Right atrium auricular region (tissue), 2 donors: ENCODE results near the gene PDE9A. TPM values are rescaled to one million over a fixed set of nuclear protein-coding genes. Genes with fewer than 3 reads are reported as not detected.

ENCODE experiments used
- DNase-seq: peaks from one replicate; pipeline ENCODE4 v3.0.0-alpha.2; 2019; ENCODE audit warnings: low spot score
- H3K27ac ChIP-seq, 2 donors: fragments of 200-600 bp; sonication (generic); 1 replicate in 1 of 2; 2 replicates in 1 of 2; pipeline ENCODE4 v1.5.1; 2016 to 2019
- H3K27me3 ChIP-seq, 2 donors: fragments of 200-600 bp; sonication (generic); one replicate each; pipeline versions ENCODE4 v1.5.1 to v1.6.0; 2017 to 2019
- H3K36me3 ChIP-seq: fragments of 200-600 bp; sonication (generic); one replicate; pipeline ENCODE4 v1.5.1; 2016
- H3K4me1 ChIP-seq, 2 donors: fragments of 200-600 bp; sonication (generic); one replicate each; pipeline versions ENCODE4 v1.5.1 to v1.6.0; 2017 to 2019
- H3K4me3 ChIP-seq, 2 donors: fragments of 200-600 bp; sonication (generic); 1 replicate in 1 of 2; 2 replicates in 1 of 2; pipeline ENCODE4 v1.5.1; 2017 to 2019; ENCODE audit warnings: mild to moderate bottlenecking in 1 of 2, moderate library complexity in 1 of 2
- H3K9me3 ChIP-seq, 2 donors: fragments of 200-600 bp; sonication (generic); one replicate each; pipeline ENCODE4 v1.5.1; 2019
- total RNA-seq, 2 donors: library from RNA; depleted of rRNA; stranded (reverse); fragments of >200 nt; gene quantifications; one replicate each; pipeline ENCODE4 v1.1.0, GENCODE V29; 2016
- TF ChIP-seq, protein P1 (sequence below), 2 donors: fragments of 200-600 bp; sonication (generic); IDR thresholded peaks; one replicate each; pipeline ENCODE4 v1.5.1; 2019; ENCODE audit warnings: antibody characterized with exemption in 2 of 2

Gene PDE9A
- total RNA-seq, 2 donors from 2014 or later = 1.1 to 2.0 TPM

DNA sequence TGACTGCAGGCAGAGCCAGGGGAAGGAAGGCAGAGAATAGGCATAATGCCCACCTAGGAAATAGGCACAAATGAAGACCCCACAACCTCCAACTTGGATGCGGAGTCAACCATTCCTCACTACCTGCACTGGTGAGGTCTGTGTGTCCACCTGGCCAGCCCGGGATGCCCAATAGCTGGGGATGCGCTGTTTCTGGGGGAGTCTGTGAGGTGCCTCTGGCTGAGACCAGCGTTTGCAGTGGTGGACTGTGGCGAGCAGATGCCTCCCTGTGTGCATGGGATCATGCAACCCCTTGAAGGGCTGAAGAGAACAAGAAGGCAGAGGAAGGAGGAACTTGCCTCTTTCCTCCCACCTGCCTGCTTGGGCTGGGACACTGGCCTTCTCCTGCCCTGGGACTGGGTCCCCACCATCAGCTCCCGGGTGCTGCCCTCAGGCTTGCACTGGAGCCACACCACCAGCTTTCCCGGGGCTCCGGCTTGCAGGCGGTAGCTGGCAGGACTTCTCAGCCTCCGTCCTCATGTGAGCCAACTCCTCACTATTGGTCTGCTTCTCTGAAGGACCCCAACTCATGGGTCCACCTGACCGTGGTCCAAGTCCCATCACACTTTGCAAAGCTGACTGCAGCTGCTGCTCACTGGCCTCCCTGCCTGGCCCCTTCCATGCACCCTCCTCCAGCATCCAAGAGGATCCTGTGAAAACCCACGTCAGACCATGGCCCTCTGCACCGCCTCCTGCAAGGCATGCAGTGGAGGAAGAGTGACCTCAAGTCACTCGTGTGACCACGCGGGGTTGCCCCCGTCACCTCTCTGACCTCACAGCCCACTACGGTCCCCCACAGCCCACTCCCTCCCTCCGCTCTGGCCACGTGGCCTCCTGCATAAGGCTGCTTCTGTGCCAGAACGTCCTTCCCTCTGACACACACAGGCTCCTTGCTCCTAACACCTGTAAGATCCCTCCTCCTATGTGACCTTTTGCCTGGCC lies 2.7 kb upstream of the PDE9A start:
- H3K4me3 ChIP-seq = no peak overlapping the region
- no peaks in the 10 kb centered on the region for H3K9me3 ChIP-seq
- H3K4me1 ChIP-seq = peaks cover 0 to 22% of the 10 kb centered on the region in 2 donors
- no peak overlapping the region for H3K27ac ChIP-seq
- TF ChIP-seq, protein P1, sequence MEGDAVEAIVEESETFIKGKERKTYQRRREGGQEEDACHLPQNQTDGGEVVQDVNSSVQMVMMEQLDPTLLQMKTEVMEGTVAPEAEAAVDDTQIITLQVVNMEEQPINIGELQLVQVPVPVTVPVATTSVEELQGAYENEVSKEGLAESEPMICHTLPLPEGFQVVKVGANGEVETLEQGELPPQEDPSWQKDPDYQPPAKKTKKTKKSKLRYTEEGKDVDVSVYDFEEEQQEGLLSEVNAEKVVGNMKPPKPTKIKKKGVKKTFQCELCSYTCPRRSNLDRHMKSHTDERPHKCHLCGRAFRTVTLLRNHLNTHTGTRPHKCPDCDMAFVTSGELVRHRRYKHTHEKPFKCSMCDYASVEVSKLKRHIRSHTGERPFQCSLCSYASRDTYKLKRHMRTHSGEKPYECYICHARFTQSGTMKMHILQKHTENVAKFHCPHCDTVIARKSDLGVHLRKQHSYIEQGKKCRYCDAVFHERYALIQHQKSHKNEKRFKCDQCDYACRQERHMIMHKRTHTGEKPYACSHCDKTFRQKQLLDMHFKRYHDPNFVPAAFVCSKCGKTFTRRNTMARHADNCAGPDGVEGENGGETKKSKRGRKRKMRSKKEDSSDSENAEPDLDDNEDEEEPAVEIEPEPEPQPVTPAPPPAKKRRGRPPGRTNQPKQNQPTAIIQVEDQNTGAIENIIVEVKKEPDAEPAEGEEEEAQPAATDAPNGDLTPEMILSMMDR (IDR thresholded peaks at IDR 0.05) = no peak
- H3K27me3 ChIP-seq = peaks cover 0 to 7% of the 10 kb centered on the region in 2 donors
- H3K36me3 ChIP-seq = no peaks in the 10 kb centered on the region
- DNase-seq = no peak

DNA sequence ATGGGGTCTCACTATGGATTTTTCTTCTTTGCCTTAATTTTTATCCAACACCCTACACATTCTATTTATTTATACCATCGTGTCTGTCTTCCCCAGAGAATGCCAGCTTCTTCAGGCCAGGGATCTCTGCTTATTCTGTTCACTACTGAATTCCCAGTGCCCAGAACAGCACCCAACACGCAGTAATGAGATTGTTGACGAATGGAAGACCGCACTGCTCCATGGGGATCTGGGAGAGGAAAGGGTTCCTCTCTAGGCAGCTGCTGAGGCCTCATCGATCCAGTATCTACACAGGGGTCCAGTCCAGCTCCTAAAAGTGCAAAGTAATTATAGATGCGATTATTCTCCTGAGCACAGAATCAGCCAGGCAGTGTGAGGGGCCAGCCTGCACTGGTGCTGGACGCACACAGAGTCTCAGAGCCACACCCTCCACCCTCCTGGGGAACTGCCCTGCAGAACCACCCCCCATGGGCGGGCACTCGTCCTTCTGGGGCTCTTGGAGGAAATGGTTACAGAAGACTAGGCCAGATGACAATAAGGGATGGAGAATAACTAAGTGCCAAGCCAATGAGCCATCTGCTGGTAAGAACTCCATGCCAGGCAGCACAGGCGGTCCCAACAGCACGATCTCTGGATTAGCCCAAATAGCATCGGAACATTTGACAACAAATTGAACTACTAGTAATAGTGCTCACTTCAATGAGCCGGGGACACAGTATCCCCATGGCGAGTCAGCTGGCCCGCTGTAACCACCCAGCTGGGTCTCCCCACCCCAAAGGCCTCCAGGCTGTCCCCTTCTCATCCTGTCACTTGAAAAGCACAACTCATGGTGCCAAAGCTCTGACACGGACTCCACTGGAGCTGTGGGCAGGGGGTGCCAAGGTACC lies 1.7 kb upstream of the PDE9A start:
- Histone ChIP-seq H3K36me3 (no peaks in the 10 kb centered on the region), H3K9me3 (no peaks in the 10 kb centered on the region), H3K4me1 (peaks cover 0 to 22% of the 10 kb centered on the region in 2 donors), H3K27me3 (peaks cover 5 to 7% of the 10 kb centered on the region in 2 donors), H3K27ac (no peak overlapping the region), H3K4me3 (no peak overlapping the region)
- no peak for DNase-seq
- TF ChIP-seq, protein P1 (IDR thresholded peaks at IDR 0.05) = no peak

DNA sequence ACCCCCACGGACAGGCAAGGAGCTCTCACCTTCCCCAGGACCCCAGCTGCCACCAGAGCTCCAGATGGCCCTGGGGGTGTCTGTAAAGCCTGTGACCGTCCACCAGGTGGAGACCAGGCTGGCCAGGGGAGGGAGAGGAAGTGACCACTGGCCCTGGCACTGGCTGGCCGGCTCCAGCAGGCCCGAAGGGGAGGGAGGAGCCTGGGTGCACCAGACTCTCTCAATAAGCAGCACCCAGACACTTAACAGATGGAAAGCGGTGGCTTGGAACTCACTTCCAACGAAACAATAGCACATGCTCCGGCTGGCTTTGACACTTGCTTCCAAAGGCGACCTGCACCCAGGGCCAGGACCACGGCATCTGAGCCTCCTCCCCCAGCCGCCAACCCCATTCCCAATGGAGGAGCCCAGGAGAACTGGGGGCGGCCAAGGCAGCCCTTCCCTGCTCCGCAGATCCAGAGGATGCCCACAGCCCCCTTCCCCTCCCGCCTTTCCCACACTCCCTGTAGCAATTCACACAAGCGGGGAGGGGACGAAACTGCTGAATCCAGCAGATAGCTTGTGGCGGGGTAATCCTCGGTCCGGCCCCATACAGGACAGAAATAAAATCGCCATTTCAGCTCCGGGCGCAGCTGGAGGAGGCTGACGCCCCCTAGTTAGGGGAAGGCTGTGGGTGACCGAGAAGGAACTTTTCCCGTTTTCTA lies 742 bp upstream of the PDE9A start:
- Histone ChIP-seq H3K27ac (peak overlapping the region; percentile 36 to 64), H3K36me3 (no peaks in the 10 kb centered on the region), H3K4me3 (peak overlapping the region; percentile 34 to 66), H3K27me3 (peaks cover 7% of the 10 kb centered on the region in 2 donors), H3K4me1 (peaks cover 0 to 22% of the 10 kb centered on the region in 2 donors), H3K9me3 (no peaks in the 10 kb centered on the region)
- peak; percentile 76 for DNase-seq
- TF ChIP-seq, protein P1 (IDR thresholded peaks at IDR 0.05) = peak; percentile 25 to 68

DNA sequence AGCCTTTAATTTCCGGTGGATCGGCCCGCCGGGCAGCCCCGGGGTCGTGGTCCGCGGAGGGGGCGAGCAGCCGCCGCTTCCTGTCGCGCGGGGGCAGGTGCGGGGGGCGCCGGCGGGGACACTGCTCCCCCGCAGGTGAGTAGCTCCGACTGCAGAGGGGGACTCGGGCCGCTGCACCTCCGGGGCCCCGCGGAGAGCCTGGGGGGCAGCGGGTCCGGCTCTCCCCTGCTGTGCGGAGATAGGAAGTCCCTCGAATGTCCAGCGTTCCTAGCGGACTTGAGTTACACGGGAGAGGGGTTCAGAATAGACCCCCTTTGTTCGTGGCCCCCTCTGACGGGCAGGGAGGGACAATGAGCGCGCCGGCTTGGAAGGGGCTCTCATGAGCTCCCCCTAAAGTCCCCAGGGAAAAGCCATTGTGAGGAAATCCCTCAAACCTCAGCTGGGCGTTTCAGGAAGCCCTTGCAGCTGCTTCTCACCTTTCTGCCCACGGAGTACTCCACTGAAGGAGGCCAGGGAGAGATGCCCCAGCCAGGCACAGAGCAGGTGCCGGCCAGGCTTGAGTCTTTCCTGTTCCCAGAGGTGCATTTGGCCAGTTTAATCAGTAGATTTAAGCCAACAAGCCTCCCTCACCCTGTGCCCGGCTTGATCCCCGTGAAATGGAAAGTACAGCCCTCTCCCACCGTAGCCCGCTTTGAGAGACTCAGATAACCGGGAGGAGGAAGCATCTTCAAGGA lies 925 bp downstream of the PDE9A start:
- Histone ChIP-seq H3K27me3 (peaks cover 7% of the 10 kb centered on the region in 2 donors), H3K4me3 (peak overlapping the region; percentile 54 to 66), H3K27ac (peak overlapping the region in 1 of 2 donors; percentile 58), H3K9me3 (no peaks in the 10 kb centered on the region), H3K4me1 (peaks cover 0 to 22% of the 10 kb centered on the region in 2 donors), H3K36me3 (no peaks in the 10 kb centered on the region)
- TF ChIP-seq, protein P1 (IDR thresholded peaks at IDR 0.05) = no peak
- no peak for DNase-seq
